Measurements from ENCODE around the gene ATP5F1E. TPM values are rescaled to one million over a fixed set of nuclear protein-coding genes. Genes with fewer than 3 reads are reported as not detected.

The ATP5F1E gene
- total RNA-seq, 1 experiment from 2014 or later: 181 TPM

DNA sequence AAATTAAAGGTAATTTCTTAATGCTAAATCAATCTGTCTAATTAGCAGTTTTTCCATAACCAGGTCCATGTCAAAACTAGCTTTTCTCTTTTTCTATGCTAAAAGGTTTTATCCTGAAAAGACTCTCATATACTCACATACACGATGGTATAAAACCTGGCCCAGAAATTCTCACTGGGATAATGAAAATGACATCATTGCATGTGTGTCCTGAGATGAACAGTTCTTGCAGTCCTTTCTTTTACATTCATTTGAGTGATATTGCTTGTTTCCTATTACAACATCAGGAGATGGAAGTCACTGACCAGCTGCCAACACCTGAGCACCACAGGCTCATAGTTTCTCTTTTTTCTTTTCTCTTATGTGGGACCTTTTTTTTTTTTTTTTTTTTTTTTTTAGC lies 18.3 kb upstream of the ATP5F1E start:
- no peaks in the 10 kb centered on the region for H3K27me3 ChIP-seq (replicated peaks; ENCODE audit: control insufficient read depth, insufficient read depth, low read length)
- Mint-ChIP-seq H3K27me3 (ENCODE audit: insufficient read depth, unreplicated experiment) (peaks cover 5% of the 10 kb centered on the region), H3K27ac (ENCODE audit: unreplicated experiment) (no peak overlapping the region), H3K36me3 (ENCODE audit: insufficient read depth, unreplicated experiment) (no peaks in the 10 kb centered on the region), H3K4me1 (ENCODE audit: low read depth, unreplicated experiment) (peaks cover 31% of the 10 kb centered on the region), H3K9me3 (ENCODE audit: unreplicated experiment) (no peaks in the 10 kb centered on the region), H3K4me3 (ENCODE audit: unreplicated experiment) (no peak overlapping the region)
- peaks cover 23% of the 10 kb centered on the region for H3K4me1 ChIP-seq
- CTCF ChIA-PET: interaction anchor here (0.6 to 1.2 kb wide), 2 partner anchors 32 to 180 kb away, joined by 3 read pairs; no protein-coding TSS in a partner anchor
- POLR2A ChIA-PET: no interaction called here
- 0 out of 2 replicates have a peak, but pooled peaks cover under 1% of the 10 kb centered on the region for H3K9me3 ChIP-seq
- no peak overlapping the region for H3K4me3 ChIP-seq (ENCODE audit: low read depth, low read length)
- intact Hi-C loops (cut with micrococcal nuclease; ENCODE audit: unreplicated experiment): no loop called here
- no TSS peak for BruUV-seq (replicated peaks)
- DNase-seq: no peak
- TF ChIP-seq CTCF (IDR thresholded peaks at IDR 0.05; ENCODE audit: insufficient read depth in 1 of 2, low read depth in 1 of 2, low read length in 1 of 2, severe bottlenecking in 1 of 2, unreplicated experiment in 1 of 2): no peak
- no peaks in the 10 kb centered on the region for H3K36me3 ChIP-seq (ENCODE audit: control insufficient read depth, insufficient read depth, low read length)

DNA sequence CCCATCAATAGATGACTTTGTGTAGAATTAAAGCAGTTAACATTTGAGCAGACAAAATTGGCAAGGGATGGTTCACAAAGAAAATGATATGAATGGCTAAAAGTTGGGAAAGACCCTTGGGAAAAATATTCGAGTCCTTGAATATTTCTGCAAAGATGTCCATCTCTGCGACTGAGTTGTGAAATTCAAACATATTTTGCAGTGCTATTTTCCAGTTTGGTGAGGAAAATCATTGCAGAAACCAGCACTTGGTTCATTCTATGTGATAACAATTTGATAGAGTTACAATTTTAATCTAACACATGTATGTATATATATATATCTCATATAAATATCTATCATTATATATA lies 16.5 kb upstream of the ATP5F1E start:
- no peak for TF ChIP-seq CTCF (IDR thresholded peaks at IDR 0.05; ENCODE audit: insufficient read depth in 1 of 2, low read depth in 1 of 2, low read length in 1 of 2, severe bottlenecking in 1 of 2, unreplicated experiment in 1 of 2)
- H3K36me3 Mint-ChIP-seq (ENCODE audit: insufficient read depth, unreplicated experiment): no peaks in the 10 kb centered on the region
- no peak overlapping the region for H3K27ac Mint-ChIP-seq (ENCODE audit: unreplicated experiment)
- no peaks in the 10 kb centered on the region for H3K27me3 ChIP-seq (replicated peaks; ENCODE audit: control insufficient read depth, insufficient read depth, low read length)
- intact Hi-C loops (cut with micrococcal nuclease; ENCODE audit: unreplicated experiment): loop anchor here (2.0 kb wide), 1 partner anchor 34 kb away; no protein-coding TSS in a partner anchor
- no peak for DNase-seq
- BruUV-seq (replicated peaks): no TSS peak
- no peak overlapping the region for H3K4me3 ChIP-seq (ENCODE audit: low read depth, low read length)
- peaks cover 5% of the 10 kb centered on the region for H3K27me3 Mint-ChIP-seq (ENCODE audit: insufficient read depth, unreplicated experiment)
- H3K9me3 Mint-ChIP-seq (ENCODE audit: unreplicated experiment): no peaks in the 10 kb centered on the region
- POLR2A ChIA-PET: interaction anchor here (1.0 kb wide), 1 partner anchor 16 kb away, joined by 7 read pairs; the partner anchor contains the start of gene ATP5F1E
- H3K4me1 Mint-ChIP-seq (ENCODE audit: low read depth, unreplicated experiment): peaks cover 32% of the 10 kb centered on the region
- peak overlapping the region; percentile 48 for H3K4me3 Mint-ChIP-seq (ENCODE audit: unreplicated experiment)
- H3K4me1 ChIP-seq: peaks cover 23% of the 10 kb centered on the region
- no peaks in the 10 kb centered on the region for H3K9me3 ChIP-seq
- CTCF ChIA-PET: interaction anchor here (0.6 kb wide), 1 partner anchor 105 kb away, joined by 7 read pairs; no protein-coding TSS in a partner anchor
- H3K36me3 ChIP-seq (ENCODE audit: control insufficient read depth, insufficient read depth, low read length): no peaks in the 10 kb centered on the region

DNA sequence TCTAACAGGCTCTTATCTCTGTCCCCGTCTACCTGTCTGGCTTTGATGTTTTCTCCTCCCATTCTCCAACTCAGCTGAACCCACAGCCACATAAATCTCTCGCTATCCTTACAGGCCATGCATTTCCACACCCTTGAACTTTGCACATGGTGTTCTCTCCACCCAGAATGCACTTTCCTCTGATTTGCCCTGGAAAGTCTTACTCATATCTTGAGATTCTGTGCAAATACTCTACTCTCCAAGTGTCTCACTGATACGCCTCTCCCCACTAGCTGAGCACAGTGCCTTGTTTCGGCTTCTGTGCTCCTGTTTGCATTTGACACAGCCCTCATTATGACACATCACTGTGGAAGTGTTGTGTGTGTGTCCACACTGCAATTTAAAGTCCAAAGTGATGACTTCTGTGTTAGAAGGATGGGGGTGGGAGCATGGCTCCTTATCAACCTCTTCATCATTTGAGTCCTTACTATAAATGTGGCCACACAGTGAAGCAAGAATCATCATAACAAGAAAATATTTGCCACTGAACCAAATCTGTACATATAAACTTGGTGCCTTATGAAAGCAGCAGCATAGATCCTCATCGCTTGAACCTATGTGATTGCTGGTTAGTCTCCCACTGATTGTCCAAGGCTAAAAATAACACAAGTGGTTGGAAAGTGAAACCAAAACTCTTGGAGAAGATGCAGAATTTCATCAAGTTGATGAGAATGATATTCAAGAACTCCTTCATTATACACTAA lies 16.0 kb upstream of the ATP5F1E start:
- no peaks in the 10 kb centered on the region for H3K36me3 Mint-ChIP-seq (ENCODE audit: insufficient read depth, unreplicated experiment)
- no peaks in the 10 kb centered on the region for H3K36me3 ChIP-seq (ENCODE audit: control insufficient read depth, insufficient read depth, low read length)
- DNase-seq: peak; percentile 86 to 91
- BruUV-seq (replicated peaks): TSS peak; percentile 44
- CTCF ChIA-PET: interaction anchor here (0.6 to 0.9 kb wide), 3 partner anchors 16 to 178 kb away, joined by 3 to 4 read pairs (median 3); partner anchors contain the start of gene ATP5F1E
- no peaks in the 10 kb centered on the region for H3K9me3 ChIP-seq
- POLR2A ChIA-PET: interaction anchor here (1.0 kb wide), 2 partner anchors 15 to 32 kb away, joined by 3 to 7 read pairs; partner anchors contain the start of gene ATP5F1E
- H3K4me3 Mint-ChIP-seq (ENCODE audit: unreplicated experiment): peak overlapping the region; percentile 48
- no peaks in the 10 kb centered on the region for H3K9me3 Mint-ChIP-seq (ENCODE audit: unreplicated experiment)
- H3K27me3 ChIP-seq (replicated peaks; ENCODE audit: control insufficient read depth, insufficient read depth, low read length): no peaks in the 10 kb centered on the region
- peaks cover 37% of the 10 kb centered on the region for H3K4me1 Mint-ChIP-seq (ENCODE audit: low read depth, unreplicated experiment)
- intact Hi-C loops (cut with micrococcal nuclease; ENCODE audit: unreplicated experiment): loop anchor here (2.0 kb wide), 1 partner anchor 35 kb away; no protein-coding TSS in a partner anchor
- TF ChIP-seq CTCF (IDR thresholded peaks at IDR 0.05; ENCODE audit: insufficient read depth in 1 of 2, low read depth in 1 of 2, low read length in 1 of 2, severe bottlenecking in 1 of 2, unreplicated experiment in 1 of 2): no peak
- peaks cover 26% of the 10 kb centered on the region for H3K4me1 ChIP-seq
- H3K27ac Mint-ChIP-seq (ENCODE audit: unreplicated experiment): peak overlapping the region; percentile 5
- H3K27me3 Mint-ChIP-seq (ENCODE audit: insufficient read depth, unreplicated experiment): peaks cover 1% of the 10 kb centered on the region
- no peak overlapping the region for H3K4me3 ChIP-seq (ENCODE audit: low read depth, low read length)

Data from Caco-2 (cell line).